HT-29 (cell line): ENCODE data around the gene MAGEE2. TPM values are rescaled to one million over a fixed set of nuclear protein-coding genes. Genes with fewer than 3 reads are reported as not detected.
"Not testable (repeated sequence)": the region's sequence is repeated elsewhere in the genome, so short reads cannot be mapped to it uniquely, and the experiment has no call there.

Source experiments
- DNase-seq: peaks from one replicate; pipeline ENCODE4 v3.0.0-alpha.2; 2015; ENCODE audit warnings: low spot score
- total RNA-seq: library from RNA; depleted of rRNA; stranded (reverse); fragments of >200 nt; shearing (Covaris generic); gene quantifications from 2 replicates; pipeline ENCODE4 v1.2.3, GENCODE V29; 2014; rRNA removed

The MAGEE2 gene, protein sequence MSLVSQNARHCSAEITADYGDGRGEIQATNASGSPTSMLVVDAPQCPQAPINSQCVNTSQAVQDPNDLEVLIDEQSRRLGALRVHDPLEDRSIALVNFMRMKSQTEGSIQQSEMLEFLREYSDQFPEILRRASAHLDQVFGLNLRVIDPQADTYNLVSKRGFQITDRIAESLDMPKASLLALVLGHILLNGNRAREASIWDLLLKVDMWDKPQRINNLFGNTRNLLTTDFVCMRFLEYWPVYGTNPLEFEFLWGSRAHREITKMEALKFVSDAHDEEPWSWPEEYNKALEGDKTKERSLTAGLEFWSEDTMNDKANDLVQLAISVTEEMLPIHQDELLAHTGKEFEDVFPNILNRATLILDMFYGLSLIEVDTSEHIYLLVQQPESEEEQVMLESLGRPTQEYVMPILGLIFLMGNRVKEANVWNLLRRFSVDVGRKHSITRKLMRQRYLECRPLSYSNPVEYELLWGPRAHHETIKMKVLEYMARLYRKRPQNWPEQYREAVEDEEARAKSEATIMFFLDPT
- not detected in 2 replicates for total RNA-seq

DNA sequence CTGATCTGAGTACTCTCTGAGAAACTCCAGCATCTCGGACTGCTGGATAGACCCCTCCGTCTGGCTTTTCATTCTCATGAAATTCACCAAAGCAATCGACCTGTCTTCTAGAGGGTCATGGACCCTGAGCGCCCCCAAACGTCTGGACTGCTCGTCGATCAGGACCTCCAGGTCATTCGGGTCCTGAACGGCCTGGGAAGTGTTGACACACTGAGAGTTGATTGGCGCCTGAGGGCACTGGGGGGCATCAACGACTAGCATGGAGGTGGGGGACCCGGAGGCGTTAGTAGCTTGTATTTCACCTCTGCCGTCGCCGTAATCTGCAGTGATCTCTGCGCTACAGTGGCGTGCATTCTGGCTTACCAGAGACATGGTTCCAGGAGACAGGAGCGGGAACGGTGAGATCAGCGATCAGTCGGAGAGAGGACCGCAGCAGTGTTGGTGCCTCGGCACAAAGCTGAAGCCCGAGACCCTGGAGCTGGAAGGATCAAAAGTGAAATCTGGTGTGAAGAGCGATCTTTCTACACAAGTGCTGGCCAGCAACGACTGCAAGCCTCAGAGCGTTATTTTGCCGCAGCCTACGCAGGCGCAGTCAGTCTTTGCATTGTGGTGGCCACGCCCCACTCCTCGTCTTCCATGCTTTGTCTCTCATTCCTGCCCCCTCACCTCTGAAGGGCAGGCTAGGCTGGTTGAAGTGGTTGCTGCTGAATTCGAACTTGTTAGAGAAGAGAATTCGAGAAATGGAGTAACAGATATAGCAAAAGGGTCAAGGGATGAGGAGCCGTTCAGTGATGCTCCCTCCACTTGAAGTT is at the start of gene MAGEE2:
TSS of gene MAGEE2 (minus strand) at position 575 of the 812 bp plus-strand sequence. CDS start at position 372, 203 bp downstream.
- DNase-seq: no peak

DNA sequence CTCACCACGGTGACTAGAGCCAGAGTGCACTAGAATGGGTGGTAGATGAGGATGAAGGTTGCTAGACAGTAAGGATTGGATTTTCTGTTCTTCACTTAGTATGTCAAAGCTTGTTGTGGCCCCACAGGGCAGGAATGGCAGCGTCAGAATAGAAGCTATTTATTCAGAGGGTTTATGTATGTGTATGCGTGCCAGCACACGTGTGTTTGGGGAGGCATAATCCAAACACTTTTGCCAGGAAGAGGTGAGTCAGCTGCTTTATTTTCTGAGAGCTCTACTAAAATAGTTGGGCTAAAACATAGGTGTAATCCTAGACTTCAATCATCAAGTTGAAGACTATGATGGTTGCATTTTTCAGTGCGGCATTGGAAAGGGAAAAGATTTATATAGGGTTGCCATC is 1.2 kb upstream of the MAGEE2 start:
- DNase-seq: no peak

DNA sequence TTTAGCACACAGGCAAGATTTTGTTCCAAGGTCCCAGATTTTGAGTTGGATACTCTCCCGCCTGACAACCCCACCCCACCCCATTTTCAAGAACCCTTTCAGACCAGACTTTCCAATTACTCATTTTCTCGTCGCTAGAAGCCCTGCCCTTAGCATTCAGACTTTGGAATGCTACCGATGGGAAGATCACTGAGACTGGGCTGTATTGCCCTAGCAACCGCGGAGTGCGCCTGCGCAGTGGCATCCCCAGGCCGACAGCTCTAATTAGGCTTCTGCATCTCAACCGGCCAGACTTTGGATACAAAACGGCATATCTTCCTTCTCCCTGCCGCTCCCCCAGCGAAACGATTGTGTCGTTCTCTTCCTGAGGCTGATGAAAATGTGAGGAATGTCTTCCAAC is 3.4 kb downstream of the MAGEE2 start:
- DNase-seq: peak; percentile 3

DNA sequence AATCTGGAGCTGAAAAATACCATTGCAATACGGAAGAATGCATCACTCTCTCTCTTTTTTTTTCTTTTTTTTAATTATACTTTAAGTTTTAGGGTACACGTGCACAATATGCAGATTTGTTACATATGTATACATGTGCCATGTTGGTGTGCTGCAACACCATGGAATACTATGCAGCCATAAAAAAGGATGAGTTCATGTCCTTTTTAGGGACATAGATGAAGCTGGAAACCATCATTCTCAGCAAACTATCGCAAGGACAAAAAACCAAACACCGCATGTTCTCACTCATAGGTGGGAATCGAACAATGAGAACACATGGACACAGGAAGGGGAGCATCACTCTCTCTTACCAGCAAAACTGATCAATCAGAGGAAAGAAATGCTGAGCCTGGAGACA is 17.0 kb downstream of the MAGEE2 start:
- DNase-seq: not testable (repeated sequence)

DNA sequence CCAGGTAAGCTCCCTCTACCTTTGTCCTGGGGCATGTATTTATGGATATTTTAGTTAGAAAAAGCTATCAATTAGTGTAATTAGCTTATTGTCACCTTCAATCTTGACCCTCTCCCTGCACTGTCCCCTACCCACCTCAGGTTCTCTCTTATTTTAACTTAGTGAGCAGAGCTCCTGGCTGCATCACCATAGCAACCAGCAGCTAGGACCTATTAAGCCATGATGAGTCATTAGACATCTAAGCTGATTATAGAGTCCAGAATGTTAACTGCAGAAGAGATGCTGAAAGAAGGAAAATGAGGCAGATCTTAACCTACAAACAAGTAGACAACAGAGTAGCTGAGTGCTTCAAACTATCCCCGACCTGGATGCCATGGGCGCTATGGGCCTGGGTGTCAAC is 36.6 kb downstream of the MAGEE2 start:
- DNase-seq: no peak

DNA sequence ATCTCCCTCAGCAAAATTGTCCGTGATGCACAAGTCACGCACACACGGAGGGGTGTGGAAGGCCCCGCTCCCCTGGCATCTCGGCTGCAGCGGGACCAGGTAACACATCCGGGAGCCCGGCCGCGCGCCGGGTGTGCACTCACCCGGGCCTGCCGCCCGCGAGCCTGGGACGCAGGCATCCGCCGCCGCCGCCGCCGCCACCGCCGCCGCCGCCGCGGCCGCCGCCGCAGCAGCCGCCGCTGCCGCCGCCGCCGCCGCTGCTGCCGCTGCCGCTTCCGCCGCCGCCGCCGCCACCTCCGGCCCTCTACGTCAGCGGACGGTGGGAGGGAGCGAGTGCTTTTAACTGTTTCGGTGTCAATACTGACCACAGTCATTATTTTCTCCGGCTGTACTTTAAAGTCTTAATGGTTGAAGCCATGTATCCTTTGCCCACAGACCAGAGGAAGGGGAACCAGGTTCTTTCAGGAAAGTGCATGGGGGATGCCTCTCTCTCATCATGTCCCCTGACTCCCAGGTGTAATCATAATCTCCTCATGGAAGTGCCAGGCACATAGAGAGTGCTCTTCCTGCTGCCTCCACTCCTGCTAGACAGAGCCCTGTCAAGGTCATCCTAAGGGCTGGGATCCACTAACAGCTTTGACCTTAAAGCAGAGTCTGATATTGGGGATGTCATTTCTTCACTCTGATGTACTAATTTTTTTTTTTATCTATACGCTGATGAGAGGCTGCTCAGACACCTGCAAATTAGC is 38.0 kb downstream of the MAGEE2 start:
- DNase-seq: peak; percentile 5
